ENCODE measurements around the gene MSRB3.

MSRB3 gene

GRCh38 chr12:65355461-65355860, 77.0 kb downstream of the MSRB3 start:
- H3K36me3 ChIP-seq (ENCODE audit: control insufficient read depth, insufficient read depth, low read length), result no peaks in the 10 kb centered on the region
- DNase-seq (ENCODE audit: extremely low read depth, insufficient read length), result no peak
- H3K4me3 ChIP-seq (replicated peaks; ENCODE audit: low read depth, low read length), result no peak overlapping the region
- no peak for TF ChIP-seq CTCF (IDR thresholded peaks at IDR 0.05; ENCODE audit: insufficient read depth, low read length, poor library complexity, severe bottlenecking)
- no peaks in the 10 kb centered on the region for H3K27me3 ChIP-seq (replicated peaks; ENCODE audit: control insufficient read depth, insufficient read depth, low read length)

DNA sequence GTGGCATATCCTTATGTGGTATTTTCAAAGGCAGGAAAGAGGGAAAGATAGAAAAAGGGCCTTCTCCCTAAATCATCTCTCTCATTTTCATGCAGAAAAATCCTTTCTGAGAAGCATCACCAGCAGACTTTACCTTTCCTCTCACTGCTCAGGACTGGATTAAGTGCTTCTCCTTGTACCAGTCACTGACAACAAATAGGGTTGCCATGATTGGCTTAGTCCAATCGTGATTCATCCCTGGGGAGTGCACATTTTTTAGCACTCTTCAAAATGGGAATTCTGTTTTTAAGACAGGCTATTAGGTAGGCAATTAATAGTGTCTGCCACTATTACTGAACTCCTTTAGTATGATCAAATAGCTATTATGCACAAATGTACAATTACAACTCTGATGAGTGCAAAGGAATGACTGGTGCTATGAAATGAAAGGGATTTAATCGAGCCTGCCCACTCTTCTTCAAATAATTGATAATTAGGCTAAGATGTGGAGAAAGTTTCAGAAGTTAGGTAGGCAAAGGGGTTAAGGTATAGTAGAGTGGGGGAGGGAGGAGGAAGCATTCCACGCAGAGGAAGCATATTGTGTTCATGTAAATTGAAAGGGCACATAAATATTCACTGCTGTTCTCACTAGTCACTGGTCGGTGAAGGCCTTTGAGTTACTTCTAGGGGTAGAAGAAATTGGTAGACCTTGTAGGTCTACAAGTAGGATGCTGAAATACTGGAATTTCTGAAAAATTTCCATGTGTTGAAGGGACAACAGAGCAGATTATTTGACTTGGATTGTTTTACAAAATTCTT, 84.0 kb downstream of the MSRB3 start:
- no peak for DNase-seq (ENCODE audit: extremely low read depth, insufficient read length)
- H3K4me3 ChIP-seq (replicated peaks; ENCODE audit: low read depth, low read length), result no peak overlapping the region
- no peaks in the 10 kb centered on the region for H3K36me3 ChIP-seq (ENCODE audit: control insufficient read depth, insufficient read depth, low read length)
- TF ChIP-seq CTCF (IDR thresholded peaks at IDR 0.05; ENCODE audit: insufficient read depth, low read length, poor library complexity, severe bottlenecking), result no peak
- no peaks in the 10 kb centered on the region for H3K27me3 ChIP-seq (replicated peaks; ENCODE audit: control insufficient read depth, insufficient read depth, low read length)

DNA sequence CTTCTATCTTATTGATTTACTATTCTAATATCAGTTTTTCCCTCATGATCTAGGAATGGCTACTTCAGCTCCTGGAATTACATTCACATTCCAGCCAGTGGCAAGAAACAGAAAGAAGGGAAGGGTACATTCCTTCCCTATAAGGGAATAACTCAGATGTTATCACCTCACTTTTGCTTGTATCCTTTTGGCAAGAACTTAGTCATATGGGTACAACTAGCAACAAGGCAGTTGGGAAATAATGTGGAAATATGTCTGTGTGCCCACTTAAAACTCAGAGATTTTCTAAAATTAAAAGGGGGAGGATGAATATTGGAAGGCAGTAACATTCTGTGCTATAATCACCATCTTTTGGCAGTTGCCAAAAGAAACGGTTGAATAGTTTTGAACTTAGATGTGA, 85.6 kb downstream of the MSRB3 start:
- Histone ChIP-seq H3K4me3 (replicated peaks; ENCODE audit: low read depth, low read length) (no peak overlapping the region), H3K27me3 (replicated peaks; ENCODE audit: control insufficient read depth, insufficient read depth, low read length) (no peaks in the 10 kb centered on the region), H3K36me3 (ENCODE audit: control insufficient read depth, insufficient read depth, low read length) (no peaks in the 10 kb centered on the region)
- no peak for DNase-seq (ENCODE audit: extremely low read depth, insufficient read length)
- TF ChIP-seq CTCF (IDR thresholded peaks at IDR 0.05; ENCODE audit: insufficient read depth, low read length, poor library complexity, severe bottlenecking), result no peak

GRCh38 chr12:65367396-65367795, 88.9 kb downstream of the MSRB3 start:
- DNase-seq (ENCODE audit: extremely low read depth, insufficient read length), result no peak
- no peak for TF ChIP-seq CTCF (IDR thresholded peaks at IDR 0.05; ENCODE audit: insufficient read depth, low read length, poor library complexity, severe bottlenecking)
- H3K27me3 ChIP-seq (replicated peaks; ENCODE audit: control insufficient read depth, insufficient read depth, low read length), result no peaks in the 10 kb centered on the region
- H3K4me3 ChIP-seq (replicated peaks; ENCODE audit: low read depth, low read length), result no peak overlapping the region
- no peaks in the 10 kb centered on the region for H3K36me3 ChIP-seq (ENCODE audit: control insufficient read depth, insufficient read depth, low read length)

- no peak for DNase-seq (ENCODE audit: extremely low read depth, insufficient read length)
Measured at GRCh38 chr12:65368055-65368454, 89.6 kb downstream of the MSRB3 start.

More at GRCh38 chr12:65368055-65368454, 89.6 kb downstream of the MSRB3 start:
- H3K27me3 ChIP-seq (replicated peaks; ENCODE audit: control insufficient read depth, insufficient read depth, low read length), result no peaks in the 10 kb centered on the region
- TF ChIP-seq CTCF (IDR thresholded peaks at IDR 0.05; ENCODE audit: insufficient read depth, low read length, poor library complexity, severe bottlenecking), result no peak
- H3K36me3 ChIP-seq (ENCODE audit: control insufficient read depth, insufficient read depth, low read length), result no peaks in the 10 kb centered on the region
- H3K4me3 ChIP-seq (replicated peaks; ENCODE audit: low read depth, low read length), result no peak overlapping the region

Measured in GM06990 (cell line).